Measurements from ENCODE around the gene MPPE1. TPM values are rescaled to one million over a fixed set of nuclear protein-coding genes. Genes with fewer than 3 reads are reported as not detected.

The MPPE1 gene
- total and polyA plus RNA-seq, 2 donors from 2014 or later: 48.1 to 71.8 TPM

- H3K27me3 ChIP-seq (ENCODE audit: control insufficient read depth, insufficient read depth, low read length): no peaks in the 10 kb centered on the region
- no peak for TF ChIP-seq CTCF (IDR thresholded peaks at IDR 0.05; ENCODE audit: borderline replicate concordance, extremely low read depth, insufficient read depth)
- H3K27ac ChIP-seq (ENCODE audit: low read depth in 2 of 2, low read length in 2 of 2): no peak overlapping the region
- FAIRE-seq (no peak), DNase-seq (no peak)
- peaks cover 0 to 23% (median 4%) of the 10 kb centered on the region in 3 donors for H3K36me3 ChIP-seq (ENCODE audit: control insufficient read depth in 2 of 3, insufficient read depth in 3 of 3, low read length in 3 of 3)
- intact Hi-C loops (cut with DNase I): no loop called here
- H3K9ac ChIP-seq (ENCODE audit: low read length in 3 of 3): no peak overlapping the region
- no peak overlapping the region for H3K4me3 ChIP-seq (ENCODE audit: low read length in 3 of 3)
- H3K9me3 ChIP-seq (ENCODE audit: control insufficient read depth in 2 of 3, insufficient read depth in 1 of 3, low read length in 3 of 3): no peaks in the 10 kb centered on the region
- no peaks in the 10 kb centered on the region for H3K4me1 ChIP-seq (ENCODE audit: control insufficient read depth in 2 of 3, insufficient read depth in 2 of 3, low read depth in 1 of 3, low read length in 3 of 3)
These were observed 16.4 kb downstream of the MPPE1 start for GRCh38 chr18:11891737-11892136.

- Histone ChIP-seq H3K36me3 (ENCODE audit: control insufficient read depth in 2 of 3, insufficient read depth in 3 of 3, low read length in 3 of 3) (peaks cover 0 to 29% (median 12%) of the 10 kb centered on the region in 3 donors), H3K27me3 (ENCODE audit: control insufficient read depth, insufficient read depth, low read length) (no peaks in the 10 kb centered on the region), H3K9me3 (ENCODE audit: control insufficient read depth in 2 of 3, insufficient read depth in 1 of 3, low read length in 3 of 3) (no peaks in the 10 kb centered on the region), H3K27ac (ENCODE audit: low read depth in 2 of 2, low read length in 2 of 2) (no peak overlapping the region), H3K4me1 (ENCODE audit: control insufficient read depth in 2 of 3, insufficient read depth in 2 of 3, low read depth in 1 of 3, low read length in 3 of 3) (peaks cover 0 to 5% (median 4%) of the 10 kb centered on the region in 3 donors), H3K4me3 (ENCODE audit: low read length in 3 of 3) (no peak overlapping the region), H3K9ac (ENCODE audit: low read length in 3 of 3) (no peak overlapping the region)
- DNase-seq (no peak), FAIRE-seq (no peak)
- TF ChIP-seq CTCF (IDR thresholded peaks at IDR 0.05; ENCODE audit: borderline replicate concordance, extremely low read depth, insufficient read depth): no peak
- intact Hi-C loops (cut with DNase I): no loop called here
These were observed 18.8 kb downstream of the MPPE1 start for GRCh38 chr18:11889284-11889683.

- DNase-seq (no peak), FAIRE-seq (no peak)
- intact Hi-C loops (cut with DNase I): no loop called here
- Histone ChIP-seq H3K36me3 (ENCODE audit: control insufficient read depth in 2 of 3, insufficient read depth in 3 of 3, low read length in 3 of 3) (peaks cover 0 to 29% (median 15%) of the 10 kb centered on the region in 3 donors), H3K4me3 (ENCODE audit: low read length in 3 of 3) (no peak overlapping the region), H3K4me1 (ENCODE audit: control insufficient read depth in 2 of 3, insufficient read depth in 2 of 3, low read depth in 1 of 3, low read length in 3 of 3) (peaks cover 0 to 5% (median 4%) of the 10 kb centered on the region in 3 donors), H3K9me3 (ENCODE audit: control insufficient read depth in 2 of 3, insufficient read depth in 1 of 3, low read length in 3 of 3) (no peaks in the 10 kb centered on the region), H3K9ac (ENCODE audit: low read length in 3 of 3) (no peak overlapping the region), H3K27ac (ENCODE audit: low read depth in 2 of 2, low read length in 2 of 2) (no peak overlapping the region), H3K27me3 (ENCODE audit: control insufficient read depth, insufficient read depth, low read length) (no peaks in the 10 kb centered on the region)
- no peak for TF ChIP-seq CTCF (IDR thresholded peaks at IDR 0.05; ENCODE audit: borderline replicate concordance, extremely low read depth, insufficient read depth)
These were observed 19.4 kb downstream of the MPPE1 start for GRCh38 chr18:11888726-11889125.
